HL-60/S4 treated with retinoic acid at 250 ng/mL for 4 days and 3 days (cell line): ENCODE data around the gene TPD52L2.
"Not testable (repeated sequence)": the region's sequence is repeated elsewhere in the genome, so short reads cannot be mapped to it uniquely, and the experiment has no call there.

Experiments used
- in situ Hi-C: fragments of 300-500 bp; cut with MboI; formaldehyde crosslinking; loops from 2 replicates; pipeline ENCODE4 v1.7.0; 2022; ENCODE audit warnings: low sequenced_read_pairs

TPD52L2 gene

GRCh38 chr20:63855363-63856097, 9.5 kb upstream of the TPD52L2 start:
- in situ Hi-C loops, result no loop called here

DNA sequence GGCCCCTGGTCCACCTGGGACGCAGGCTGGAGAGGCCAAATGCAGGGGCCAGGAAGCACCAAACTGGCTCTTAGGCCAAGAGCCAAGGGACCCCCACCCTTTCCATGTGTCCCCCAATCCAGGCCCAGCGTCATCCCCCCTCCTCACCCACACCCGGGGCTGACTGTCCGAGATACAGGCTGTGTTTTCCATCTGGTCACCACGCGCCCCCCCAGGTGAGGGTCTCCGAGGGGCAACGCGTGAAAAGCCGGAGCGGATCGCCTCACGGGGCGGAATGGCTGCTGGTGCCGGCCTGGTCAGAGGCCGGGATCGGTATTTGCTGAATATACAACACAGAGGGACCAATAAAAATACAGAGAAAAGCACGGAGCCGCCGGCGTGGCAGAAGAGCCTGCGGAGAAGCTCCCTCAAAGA, 9.0 kb upstream of the TPD52L2 start:
- in situ Hi-C loops, result no loop called here

- in situ Hi-C loops, result no loop called here
Measured at GRCh38 chr20:63857764-63858392, 7.2 kb upstream of the TPD52L2 start.

DNA sequence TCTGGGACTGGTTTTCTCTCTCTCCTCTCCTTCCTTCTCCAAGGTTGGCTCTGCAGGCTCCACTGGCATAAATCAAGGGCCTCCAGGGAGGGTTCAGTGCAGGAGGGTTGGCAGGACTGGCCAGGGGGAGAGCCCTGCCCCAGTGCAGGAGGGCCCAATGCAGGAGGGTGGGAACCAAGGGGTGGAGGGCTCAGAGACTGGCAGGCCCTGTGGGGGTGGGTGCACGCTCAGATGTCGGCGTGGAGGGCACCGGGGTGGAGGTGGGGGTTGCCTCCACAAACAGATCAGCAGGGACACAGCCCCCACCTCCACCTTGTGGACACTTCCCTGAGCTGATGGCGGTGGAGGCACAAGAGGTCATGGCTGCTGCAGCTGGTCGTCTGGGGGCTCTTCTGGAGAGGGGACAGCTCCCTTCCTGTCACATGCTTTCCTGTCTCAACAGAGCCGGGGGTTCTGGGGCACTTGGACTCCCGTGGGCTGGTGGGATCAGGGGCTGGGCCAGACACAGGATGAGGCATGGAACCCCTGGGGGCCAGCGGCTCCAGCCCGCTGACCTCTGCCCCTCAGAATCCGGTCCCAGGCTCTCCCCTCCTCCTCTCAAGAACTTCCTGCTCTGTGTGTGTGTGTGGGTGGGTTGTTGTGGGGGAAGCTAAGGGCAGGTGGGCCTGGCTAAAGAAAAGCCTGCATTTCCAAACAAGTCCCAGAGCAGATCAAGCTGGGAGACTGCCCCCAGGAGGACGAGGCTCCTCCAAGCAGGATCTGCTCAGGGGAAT, 6.5 kb upstream of the TPD52L2 start:
- in situ Hi-C loops, result no loop called here

DNA sequence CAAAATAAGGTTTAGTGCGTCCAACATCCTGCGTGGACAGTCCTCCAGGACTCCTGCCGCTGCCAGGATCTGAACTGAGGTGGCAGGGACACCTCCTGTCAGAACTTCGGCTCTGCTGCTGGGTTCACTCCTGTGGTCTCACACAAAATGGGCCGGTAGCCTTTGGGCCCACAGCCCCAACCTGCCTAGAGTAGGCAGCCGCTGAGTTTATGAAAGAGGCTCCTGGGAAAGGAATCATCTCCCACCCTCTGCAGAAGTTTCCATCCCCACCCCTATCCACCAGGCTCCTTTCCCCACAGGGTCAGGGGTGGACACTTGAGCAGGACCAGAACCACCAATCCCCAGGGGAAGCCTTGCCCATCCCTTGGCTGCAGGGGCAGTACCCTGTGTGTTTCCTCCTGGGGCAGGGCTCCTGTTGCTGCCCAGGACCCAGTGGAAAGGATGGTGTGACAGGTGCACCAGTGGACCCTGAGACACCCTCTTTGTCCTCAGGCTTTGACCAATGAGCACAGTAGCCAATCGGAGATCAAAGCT, 5.8 kb upstream of the TPD52L2 start:
- in situ Hi-C loops, result no loop called here

DNA sequence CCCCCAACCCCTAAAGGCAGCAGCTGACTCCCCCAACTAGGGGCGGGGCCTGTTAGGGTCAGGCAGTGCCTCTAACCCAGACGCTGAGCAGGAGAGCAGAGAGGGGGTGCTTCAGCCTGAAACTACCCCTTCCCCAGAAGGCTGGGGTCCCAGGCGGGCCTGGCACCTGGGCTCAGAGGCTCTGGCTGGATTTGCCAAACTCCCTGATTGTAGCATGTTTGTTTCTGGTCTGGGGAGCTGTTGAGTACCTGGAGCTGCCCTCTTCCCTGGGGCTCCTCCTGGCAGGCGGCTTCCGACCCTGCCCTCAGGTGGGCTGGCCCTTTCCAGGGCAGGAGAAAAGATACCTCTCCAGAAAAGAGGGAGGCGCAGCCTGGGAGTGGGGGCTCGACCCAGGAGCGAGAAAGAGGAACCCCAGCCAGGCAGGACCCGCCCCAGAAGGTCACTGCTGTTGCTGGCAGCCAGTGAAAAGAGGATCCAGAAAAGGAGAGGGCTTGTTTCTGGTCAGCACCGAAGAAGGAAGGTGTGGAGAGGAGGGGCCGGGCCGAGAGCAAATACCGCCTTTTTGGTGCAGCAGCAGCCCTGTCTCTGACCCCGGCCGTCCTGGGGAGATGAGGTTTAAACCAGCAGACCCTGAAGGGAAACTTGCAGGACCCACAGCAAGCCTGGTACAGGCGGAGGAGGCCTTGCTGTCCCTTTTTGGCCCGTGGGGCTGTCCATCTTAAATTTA, 4.6 kb upstream of the TPD52L2 start:
- in situ Hi-C loops, result no loop called here

GRCh38 chr20:63861365-63861934, 3.6 kb upstream of the TPD52L2 start, which contains the start of gene ABHD16B:
TSS of gene ABHD16B (plus strand) at chr20:63861498. CDS start at chr20:63861541, 43 bp downstream.
- in situ Hi-C loops, result no loop called here

GRCh38 chr20:63861981-63862901, 2.8 kb upstream of the TPD52L2 start:
- in situ Hi-C loops, result no loop called here

DNA sequence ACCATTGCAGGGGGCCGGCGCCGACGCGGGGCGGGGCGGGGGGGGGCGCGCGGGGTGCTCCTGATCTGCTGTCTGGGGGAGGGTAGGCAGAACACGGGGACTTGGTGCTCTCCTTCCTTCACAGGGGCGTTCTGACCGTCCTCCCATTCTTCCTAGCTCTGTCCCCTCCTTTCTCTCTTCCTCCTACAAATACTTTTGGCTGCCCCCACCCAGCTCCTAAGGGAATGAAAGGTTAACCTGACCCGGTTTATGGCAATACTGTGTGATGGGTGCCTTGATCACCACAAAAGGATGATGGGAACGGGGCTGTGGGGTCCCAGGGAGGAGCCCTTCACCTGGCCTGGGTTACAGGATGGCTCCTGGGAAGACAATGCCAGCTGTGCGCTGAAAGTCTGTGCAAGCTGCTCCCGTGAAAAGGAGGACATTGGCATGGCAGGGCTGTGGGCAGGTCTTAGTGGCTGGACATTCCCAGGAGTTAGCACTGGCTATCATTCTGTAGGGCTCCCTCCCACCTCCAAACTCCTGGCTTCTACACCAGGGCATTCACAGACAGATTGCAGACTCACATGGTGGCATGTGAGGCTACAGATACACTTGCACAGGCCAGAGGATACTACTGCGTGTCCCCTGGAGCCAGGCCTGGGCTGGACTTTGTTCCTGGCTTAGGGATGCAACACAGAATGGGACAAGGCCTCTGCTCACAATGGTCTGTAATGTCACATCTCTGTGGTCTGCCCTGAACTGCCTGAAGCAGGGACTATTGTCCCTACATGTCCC, 1.9 kb upstream of the TPD52L2 start:
- in situ Hi-C loops, result no loop called here

- in situ Hi-C loops, result no loop called here
Measured at GRCh38 chr20:63863798-63864544, 1.1 kb upstream of the TPD52L2 start.

DNA sequence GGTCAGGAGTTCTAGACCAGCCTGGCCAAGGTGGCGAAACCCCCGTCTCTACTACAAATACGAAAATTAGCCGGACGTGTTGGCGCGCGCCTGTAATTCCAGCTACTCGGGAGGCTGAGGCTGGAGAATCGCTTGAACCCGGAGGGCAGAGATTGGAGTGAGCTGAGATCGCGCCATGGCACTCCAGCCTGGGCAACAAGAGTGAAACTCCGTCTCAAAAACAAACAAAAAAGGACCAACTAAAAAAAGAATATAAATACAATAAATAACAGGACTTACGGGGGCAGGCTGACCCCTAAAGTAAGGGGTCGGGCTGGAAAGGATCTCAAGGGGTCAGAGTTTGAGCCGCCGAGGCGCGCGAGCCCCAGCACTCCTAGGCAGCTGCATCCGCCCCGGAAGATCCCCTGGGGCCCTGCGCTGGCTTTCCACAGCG, 509 bp upstream of the TPD52L2 start:
- in situ Hi-C loops, result no loop called here

DNA sequence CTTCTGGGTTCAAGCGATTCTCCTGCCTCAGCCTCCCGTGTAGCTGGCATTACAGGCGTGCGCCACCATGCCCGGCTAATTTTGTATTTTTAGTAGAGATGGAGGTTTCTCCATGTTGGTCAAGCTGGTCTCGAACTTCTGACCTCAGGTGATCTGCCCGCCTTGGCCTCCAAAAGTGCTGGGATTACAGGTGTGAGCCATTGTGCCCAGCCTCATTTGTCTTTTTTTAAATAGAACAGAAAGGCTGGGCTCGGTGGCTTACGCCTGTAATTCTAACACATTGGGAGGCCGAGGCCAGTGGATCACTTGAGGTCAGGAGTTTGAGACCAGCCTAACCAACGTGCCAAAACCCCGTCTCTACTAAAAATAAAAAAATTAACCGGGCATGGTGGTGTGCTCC, 2.0 kb downstream of the TPD52L2 start:
- in situ Hi-C loops, result not testable (repeated sequence)

GRCh38 chr20:63868264-63868663, 3.2 kb downstream of the TPD52L2 start:
- in situ Hi-C loops, result no loop called here

DNA sequence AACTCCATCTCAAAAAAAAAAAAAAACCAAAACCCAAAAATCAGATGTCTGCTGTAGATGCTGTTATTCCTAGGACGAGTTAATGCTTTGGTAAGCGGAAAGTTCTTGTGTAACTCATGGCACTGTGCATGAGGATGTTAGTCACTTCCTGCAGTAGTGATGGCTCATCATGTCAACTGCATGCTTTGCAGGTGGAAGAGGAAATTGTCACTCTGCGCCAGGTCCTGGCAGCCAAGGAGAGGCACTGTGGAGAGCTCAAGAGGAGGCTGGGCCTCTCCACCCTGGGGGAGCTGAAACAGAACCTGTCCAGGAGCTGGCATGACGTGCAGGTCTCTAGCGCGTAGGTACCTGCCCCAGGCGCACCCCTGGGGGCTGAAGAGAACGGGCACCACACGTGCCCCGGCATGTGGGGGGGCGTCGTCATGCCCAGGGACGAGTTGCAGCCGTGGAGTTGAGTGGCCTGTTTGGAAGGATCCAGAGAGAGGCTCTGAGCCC, 8.5 kb downstream of the TPD52L2 start:
- in situ Hi-C loops, result no loop called here

DNA sequence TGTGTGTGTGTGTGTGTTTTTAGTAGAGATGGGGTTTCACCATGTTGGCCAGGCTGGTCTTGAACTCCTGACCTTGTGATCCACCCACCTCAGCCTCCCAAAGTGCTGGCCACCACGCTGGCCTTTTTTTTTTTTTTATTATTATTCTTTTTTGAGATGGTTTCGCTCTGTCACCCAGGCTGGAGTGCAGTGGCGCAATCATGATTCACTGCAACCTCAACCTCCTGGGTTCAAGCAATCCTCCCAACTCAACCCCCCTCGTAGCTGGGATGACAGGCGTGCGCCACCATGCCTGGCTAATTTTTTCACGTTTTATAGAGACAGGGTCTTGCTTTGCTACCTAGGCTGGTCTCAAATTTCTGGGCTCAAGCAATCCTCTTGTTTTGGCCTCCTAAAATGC, 9.2 kb downstream of the TPD52L2 start:
- in situ Hi-C loops, result not testable (repeated sequence)

GRCh38 chr20:63876489-63877036, 11.5 kb downstream of the TPD52L2 start:
- in situ Hi-C loops, result no loop called here

DNA sequence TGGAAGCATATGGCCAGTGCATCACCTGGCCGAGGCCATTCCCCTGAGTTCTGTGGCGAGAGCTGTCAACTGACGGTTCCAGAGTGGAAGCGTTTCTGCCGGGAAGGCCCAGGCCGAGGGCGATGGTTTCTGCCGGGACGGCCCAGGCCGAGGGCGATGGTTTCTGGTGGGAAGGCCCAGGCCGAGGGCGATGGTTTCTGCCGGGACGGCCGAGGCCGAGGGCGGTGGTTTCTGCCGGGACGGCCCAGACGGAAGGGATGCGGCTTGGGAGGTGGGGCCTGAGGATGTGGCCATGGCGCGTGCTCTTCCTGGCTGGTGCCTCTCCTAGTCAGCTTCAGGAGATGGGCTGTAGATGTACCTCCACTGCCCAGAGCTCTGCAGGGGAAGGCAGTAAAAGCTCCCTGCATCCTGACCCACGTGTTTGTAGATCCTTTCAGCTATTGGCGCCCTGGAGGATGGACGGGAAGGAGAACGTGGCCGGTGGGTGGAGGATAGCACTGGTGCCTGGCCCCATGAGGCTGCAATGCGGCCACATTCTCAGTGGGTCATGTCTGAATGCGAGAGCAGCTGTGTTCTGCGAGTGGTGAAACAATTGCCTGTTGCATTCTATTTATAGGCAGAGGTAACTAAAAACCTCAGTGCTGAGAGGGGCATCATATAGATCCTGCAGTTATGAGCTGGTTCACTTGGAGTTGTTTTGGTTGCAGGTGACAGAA, 12.8 kb downstream of the TPD52L2 start:
- in situ Hi-C loops, result no loop called here
